Limb (tissue), 2 donors: ENCODE results near the gene MYBPC2.

ENCODE experiments used
- DNase-seq, 2 donors: peaks; one replicate each; pipeline ENCODE4 v3.0.0-alpha.2; 2016; ENCODE audit errors: extremely low spot score in 2 of 2

The MYBPC2 gene

GRCh38 chr19:50479761-50480251 lies 47.1 kb downstream of the MYBPC2 start:
- DNase-seq = no peak

- no peak for DNase-seq
Observed at GRCh38 chr19:50480281-50481111, 47.8 kb downstream of the MYBPC2 start.

- no peak for DNase-seq
Observed at GRCh38 chr19:50481351-50482149, 48.9 kb downstream of the MYBPC2 start.

GRCh38 chr19:50482271-50482855 lies 49.7 kb downstream of the MYBPC2 start:
- DNase-seq = no peak

GRCh38 chr19:50482916-50483315 lies 50.2 kb downstream of the MYBPC2 start:
- DNase-seq = no peak

- DNase-seq = no peak
Observed at GRCh38 chr19:50485284-50485955, 52.7 kb downstream of the MYBPC2 start.

GRCh38 chr19:50486823-50487515 lies 54.3 kb downstream of the MYBPC2 start:
- DNase-seq = no peak

GRCh38 chr19:50488389-50489194 lies 55.9 kb downstream of the MYBPC2 start:
- DNase-seq = no peak

- no peak for DNase-seq
Observed at GRCh38 chr19:50489461-50490011, 56.8 kb downstream of the MYBPC2 start.

GRCh38 chr19:50490411-50490811 lies 57.7 kb downstream of the MYBPC2 start:
- DNase-seq = no peak

GRCh38 chr19:50490991-50491472 lies 58.3 kb downstream of the MYBPC2 start:
- peak; percentile 64 to 70 for DNase-seq

- DNase-seq = no peak
Observed at GRCh38 chr19:50492303-50493052, 59.8 kb downstream of the MYBPC2 start.

GRCh38 chr19:50493171-50493570 lies 60.5 kb downstream of the MYBPC2 start:
- DNase-seq = no peak

GRCh38 chr19:50494186-50495019 lies 61.7 kb downstream of the MYBPC2 start:
- peak in 1 of 2 donors; percentile 13 for DNase-seq

GRCh38 chr19:50495020-50495531 lies 62.4 kb downstream of the MYBPC2 start:
- DNase-seq = no peak

GRCh38 chr19:50496189-50497021 lies 63.7 kb downstream of the MYBPC2 start:
- peak in 1 of 2 donors; percentile 64 for DNase-seq

GRCh38 chr19:50497022-50497405 lies 64.3 kb downstream of the MYBPC2 start:
- no peak for DNase-seq
